Measurements from ENCODE around the gene NFKBIL1.

Gene NFKBIL1

DNA sequence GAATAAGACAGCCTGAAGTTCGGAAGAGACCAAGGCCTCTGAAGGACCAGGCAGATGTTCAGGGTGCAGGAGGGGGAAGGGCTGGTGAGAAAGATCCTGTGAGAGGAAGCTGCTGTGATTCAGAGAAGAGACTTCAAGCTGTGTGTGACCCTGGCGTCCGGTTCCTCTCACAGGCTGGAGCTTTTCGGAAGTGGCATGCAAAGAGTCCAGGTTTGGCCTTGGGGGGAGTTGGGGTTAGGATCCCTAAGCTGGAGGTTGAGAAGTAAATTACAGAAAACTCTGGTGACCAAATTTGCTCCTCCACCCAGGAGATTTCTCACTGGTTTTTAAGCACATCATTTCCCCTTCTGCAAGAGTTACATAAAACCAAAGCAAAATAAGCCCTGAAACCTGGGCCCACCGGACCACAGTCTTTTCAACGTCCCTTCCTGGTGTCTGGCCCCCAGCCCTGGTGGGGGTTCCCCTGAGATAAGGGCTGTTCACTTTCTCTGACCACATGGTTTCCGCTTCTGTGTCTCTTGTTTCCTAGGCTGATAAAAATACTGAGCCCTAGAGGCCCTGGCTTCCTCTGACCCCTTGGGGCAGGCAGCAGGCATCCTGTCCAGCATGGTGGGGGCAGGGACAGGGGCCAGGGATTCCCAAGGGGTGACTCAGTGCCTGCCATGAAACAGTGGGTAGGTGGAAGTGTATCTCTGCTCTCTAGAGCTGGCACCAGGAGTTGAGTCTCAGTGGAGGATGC, 12.7 kb downstream of the NFKBIL1 start:
- DNase-seq (ENCODE audit: low read depth in 2 of 2), result peak in 1 of 2 donors; percentile 38

DNA sequence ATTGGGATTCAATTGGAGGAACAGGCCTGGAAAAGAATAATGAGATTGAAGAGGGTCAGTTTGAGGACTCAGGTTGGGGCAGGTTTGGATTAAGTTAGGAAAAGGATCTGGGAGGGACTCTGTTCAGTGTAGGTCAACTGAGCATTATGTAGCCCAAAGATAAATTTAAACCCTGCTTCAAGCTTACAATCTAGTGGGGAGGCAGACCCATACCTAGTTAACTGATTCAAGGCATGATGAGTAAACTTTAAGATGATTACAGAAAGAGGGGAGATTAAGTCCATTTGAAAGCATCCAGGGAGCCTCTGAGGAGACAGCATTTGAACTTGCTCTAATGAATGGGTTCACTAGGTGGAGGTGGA, 13.3 kb downstream of the NFKBIL1 start:
- no peak for DNase-seq (ENCODE audit: low read depth in 2 of 2)

DNA sequence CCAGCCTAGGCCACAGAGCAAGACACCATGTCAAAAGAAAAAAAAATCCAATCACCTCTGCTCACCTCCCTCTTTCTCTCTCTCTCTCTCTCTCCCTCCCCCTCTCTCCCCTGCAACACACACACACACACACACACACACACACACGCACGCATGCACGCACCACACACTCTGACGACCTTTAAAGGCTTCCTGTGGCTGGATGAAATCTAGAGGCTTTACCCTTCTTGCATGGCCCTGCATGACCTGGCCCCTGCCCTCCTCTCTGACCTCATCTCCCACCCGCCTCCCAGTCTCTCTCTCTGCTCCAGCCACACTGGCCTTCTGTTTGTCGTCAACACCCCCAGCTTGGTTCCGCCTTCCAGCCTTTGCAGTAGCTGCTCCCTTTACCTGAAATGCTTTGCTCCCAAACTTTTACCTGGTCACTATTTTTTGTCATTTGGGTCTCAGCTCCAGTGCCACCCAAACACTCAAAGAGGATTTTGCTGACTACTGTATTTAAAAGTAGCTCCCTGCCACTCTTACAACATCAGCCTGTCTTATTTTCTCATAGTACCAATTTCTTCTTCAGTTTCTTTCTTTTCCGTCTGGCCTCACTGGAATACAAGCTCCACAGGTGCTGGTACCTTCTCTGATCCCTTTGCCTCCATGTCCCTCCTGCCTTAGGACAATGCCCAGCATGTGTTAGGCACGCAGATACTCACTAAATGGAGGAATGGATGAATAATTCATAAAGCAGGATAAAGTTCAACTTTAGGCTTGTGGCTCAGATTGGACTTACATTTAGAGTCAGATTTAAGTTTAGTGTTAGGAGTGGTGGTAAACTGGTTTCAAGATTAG, 20.3 kb downstream of the NFKBIL1 start:
- DNase-seq (ENCODE audit: low read depth in 2 of 2), result no peak

DNA sequence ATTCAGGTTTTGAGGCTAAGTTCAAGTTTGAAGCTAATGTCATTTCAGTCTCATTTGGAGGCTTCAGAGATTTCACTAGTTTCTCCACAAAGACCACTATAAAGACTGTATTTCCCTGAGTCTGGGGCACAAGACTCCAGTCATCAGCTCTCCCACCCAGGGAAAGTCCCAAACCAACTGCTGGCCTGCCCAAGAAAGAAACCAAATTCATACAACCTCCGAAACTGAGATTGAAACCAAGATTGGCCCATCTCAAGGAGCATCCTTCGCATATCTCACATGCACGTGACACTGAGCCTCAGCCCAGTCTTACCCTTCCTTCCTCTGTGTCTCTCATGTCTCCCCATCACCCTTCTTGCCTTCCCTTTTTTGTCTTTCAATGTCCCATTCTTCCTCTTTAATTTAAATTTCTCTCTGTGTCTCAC, 21.1 kb downstream of the NFKBIL1 start:
- DNase-seq (ENCODE audit: low read depth in 2 of 2), result peak in 1 of 2 donors; percentile 73

DNA sequence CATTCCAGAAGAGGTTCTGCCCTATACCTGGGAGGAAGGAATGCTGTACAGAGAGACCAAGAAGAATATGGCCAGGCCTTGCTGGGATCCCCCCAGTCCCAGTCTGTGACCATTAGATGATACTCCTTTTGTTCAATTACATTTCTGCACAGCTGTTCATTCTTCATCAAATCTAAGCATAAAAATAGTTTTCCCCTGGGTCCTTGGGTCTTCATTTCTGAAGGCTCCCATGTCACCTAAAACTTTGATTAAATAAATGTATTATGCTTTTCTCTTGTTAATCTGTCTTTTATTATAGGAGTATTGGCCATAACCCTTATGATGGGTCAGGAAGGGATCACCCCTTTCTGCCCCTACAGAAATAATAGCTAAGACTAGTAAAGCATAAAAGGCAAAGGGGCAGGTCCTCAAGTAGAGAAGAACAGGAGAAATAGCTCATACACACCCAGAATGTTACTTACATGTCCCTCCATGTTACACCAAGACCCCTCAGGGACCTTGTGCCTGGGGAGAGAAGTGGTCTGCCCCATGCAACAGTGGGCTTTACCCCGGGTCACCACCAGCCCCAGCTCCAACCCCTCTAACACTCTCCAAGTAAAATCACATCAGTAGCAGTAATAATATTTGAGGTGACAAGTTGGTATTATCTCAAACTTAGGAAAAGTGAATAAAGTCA, 22.6 kb downstream of the NFKBIL1 start:
- no peak for DNase-seq (ENCODE audit: low read depth in 2 of 2)

DNA sequence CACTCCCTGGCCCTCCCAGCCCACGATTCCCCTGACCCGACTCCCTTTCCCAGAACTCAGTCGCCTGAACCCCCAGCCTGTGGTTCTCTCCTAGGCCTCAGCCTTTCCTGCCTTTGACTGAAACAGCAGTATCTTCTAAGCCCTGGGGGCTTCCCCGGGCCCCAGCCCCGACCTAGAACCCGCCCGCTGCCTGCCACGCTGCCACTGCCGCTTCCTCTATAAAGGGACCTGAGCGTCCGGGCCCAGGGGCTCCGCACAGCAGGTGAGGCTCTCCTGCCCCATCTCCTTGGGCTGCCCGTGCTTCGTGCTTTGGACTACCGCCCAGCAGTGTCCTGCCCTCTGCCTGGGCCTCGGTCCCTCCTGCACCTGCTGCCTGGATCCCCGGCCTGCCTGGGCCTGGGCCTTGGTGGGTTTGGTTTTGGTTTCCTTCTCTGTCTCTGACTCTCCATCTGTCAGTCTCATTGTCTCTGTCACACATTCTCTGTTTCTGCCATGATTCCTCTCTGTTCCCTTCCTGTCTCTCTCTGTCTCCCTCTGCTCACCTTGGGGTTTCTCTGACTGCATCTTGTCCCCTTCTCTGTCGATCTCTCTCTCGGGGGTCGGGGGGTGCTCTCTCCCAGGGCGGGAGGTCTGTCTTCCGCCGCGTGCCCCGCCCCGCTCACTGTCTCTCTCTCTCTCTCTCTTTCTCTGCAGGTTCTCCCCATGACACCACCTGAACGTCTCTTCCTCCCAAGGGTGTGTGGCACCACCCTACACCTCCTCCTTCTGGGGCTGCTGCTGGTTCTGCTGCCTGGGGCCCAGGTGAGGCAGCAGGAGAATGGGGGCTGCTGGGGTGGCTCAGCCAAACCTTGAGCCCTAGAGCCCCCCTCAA, 24.9 kb downstream of the NFKBIL1 start, which contains the start of gene LTA:
LTA (plus strand) TSS at position 249 of the 871 bp plus-strand sequence; CDS start at position 703, 454 bp downstream.
- peak; percentile 72 to 81 for DNase-seq (ENCODE audit: low read depth in 2 of 2)

DNA sequence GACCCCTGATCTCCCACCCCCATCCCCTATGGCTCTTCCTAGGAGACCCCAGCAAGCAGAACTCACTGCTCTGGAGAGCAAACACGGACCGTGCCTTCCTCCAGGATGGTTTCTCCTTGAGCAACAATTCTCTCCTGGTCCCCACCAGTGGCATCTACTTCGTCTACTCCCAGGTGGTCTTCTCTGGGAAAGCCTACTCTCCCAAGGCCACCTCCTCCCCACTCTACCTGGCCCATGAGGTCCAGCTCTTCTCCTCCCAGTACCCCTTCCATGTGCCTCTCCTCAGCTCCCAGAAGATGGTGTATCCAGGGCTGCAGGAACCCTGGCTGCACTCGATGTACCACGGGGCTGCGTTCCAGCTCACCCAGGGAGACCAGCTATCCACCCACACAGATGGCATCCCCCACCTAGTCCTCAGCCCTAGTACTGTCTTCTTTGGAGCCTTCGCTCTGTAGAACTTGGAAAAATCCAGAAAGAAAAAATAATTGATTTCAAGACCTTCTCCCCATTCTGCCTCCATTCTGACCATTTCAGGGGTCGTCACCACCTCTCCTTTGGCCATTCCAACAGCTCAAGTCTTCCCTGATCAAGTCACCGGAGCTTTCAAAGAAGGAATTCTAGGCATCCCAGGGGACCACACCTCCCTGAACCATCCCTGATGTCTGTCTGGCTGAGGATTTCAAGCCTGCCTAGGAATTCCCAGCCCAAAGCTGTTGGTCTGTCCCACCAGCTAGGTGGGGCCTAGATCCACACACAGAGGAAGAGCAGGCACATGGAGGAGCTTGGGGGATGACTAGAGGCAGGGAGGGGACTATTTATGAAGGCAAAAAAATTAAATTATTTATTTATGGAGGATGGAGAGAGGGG, 26.1 kb downstream of the NFKBIL1 start:
- DNase-seq (ENCODE audit: low read depth in 2 of 2), result no peak

DNA sequence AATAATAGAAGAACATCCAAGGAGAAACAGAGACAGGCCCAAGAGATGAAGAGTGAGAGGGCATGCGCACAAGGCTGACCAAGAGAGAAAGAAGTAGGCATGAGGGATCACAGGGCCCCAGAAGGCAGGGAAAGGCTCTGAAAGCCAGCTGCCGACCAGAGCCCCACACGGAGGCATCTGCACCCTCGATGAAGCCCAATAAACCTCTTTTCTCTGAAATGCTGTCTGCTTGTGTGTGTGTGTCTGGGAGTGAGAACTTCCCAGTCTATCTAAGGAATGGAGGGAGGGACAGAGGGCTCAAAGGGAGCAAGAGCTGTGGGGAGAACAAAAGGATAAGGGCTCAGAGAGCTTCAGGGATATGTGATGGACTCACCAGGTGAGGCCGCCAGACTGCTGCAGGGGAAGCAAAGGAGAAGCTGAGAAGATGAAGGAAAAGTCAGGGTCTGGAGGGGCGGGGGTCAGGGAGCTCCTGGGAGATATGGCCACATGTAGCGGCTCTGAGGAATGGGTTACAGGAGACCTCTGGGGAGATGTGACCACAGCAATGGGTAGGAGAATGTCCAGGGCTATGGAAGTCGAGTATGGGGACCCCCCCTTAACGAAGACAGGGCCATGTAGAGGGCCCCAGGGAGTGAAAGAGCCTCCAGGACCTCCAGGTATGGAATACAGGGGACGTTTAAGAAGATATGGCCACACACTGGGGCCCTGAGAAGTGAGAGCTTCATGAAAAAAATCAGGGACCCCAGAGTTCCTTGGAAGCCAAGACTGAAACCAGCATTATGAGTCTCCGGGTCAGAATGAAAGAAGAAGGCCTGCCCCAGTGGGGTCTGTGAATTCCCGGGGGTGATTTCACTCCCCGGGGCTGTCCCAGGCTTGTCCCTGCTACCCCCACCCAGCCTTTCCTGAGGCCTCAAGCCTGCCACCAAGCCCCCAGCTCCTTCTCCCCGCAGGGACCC, 27.0 kb downstream of the NFKBIL1 start:
- no peak for DNase-seq (ENCODE audit: low read depth in 2 of 2)

DNA sequence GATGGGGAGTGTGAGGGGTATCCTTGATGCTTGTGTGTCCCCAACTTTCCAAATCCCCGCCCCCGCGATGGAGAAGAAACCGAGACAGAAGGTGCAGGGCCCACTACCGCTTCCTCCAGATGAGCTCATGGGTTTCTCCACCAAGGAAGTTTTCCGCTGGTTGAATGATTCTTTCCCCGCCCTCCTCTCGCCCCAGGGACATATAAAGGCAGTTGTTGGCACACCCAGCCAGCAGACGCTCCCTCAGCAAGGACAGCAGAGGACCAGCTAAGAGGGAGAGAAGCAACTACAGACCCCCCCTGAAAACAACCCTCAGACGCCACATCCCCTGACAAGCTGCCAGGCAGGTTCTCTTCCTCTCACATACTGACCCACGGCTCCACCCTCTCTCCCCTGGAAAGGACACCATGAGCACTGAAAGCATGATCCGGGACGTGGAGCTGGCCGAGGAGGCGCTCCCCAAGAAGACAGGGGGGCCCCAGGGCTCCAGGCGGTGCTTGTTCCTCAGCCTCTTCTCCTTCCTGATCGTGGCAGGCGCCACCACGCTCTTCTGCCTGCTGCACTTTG, 28.0 kb downstream of the NFKBIL1 start, which contains the start of gene TNF:
TNF (plus strand) TSS at position 231 of the 567 bp plus-strand sequence; CDS start at position 408, 177 bp downstream.
- DNase-seq (ENCODE audit: low read depth in 2 of 2), result peak; percentile 76 to 83

DNA sequence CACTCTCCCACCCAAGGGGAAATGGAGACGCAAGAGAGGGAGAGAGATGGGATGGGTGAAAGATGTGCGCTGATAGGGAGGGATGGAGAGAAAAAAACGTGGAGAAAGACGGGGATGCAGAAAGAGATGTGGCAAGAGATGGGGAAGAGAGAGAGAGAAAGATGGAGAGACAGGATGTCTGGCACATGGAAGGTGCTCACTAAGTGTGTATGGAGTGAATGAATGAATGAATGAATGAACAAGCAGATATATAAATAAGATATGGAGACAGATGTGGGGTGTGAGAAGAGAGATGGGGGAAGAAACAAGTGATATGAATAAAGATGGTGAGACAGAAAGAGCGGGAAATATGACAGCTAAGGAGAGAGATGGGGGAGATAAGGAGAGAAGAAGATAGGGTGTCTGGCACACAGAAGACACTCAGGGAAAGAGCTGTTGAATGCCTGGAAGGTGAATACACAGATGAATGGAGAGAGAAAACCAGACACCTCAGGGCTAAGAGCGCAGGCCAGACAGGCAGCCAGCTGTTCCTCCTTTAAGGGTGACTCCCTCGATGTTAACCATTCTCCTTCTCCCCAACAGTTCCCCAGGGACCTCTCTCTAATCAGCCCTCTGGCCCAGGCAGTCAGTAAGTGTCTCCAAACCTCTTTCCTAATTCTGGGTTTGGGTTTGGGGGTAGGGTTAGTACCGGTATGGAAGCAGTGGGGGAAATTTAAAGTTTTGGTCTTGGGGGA, 28.7 kb downstream of the NFKBIL1 start:
- DNase-seq (ENCODE audit: low read depth in 2 of 2), result no peak

DNA sequence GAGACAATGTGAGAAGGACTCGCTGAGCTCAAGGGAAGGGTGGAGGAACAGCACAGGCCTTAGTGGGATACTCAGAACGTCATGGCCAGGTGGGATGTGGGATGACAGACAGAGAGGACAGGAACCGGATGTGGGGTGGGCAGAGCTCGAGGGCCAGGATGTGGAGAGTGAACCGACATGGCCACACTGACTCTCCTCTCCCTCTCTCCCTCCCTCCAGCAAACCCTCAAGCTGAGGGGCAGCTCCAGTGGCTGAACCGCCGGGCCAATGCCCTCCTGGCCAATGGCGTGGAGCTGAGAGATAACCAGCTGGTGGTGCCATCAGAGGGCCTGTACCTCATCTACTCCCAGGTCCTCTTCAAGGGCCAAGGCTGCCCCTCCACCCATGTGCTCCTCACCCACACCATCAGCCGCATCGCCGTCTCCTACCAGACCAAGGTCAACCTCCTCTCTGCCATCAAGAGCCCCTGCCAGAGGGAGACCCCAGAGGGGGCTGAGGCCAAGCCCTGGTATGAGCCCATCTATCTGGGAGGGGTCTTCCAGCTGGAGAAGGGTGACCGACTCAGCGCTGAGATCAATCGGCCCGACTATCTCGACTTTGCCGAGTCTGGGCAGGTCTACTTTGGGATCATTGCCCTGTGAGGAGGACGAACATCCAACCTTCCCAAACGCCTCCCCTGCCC, 29.6 kb downstream of the NFKBIL1 start:
- DNase-seq (ENCODE audit: low read depth in 2 of 2), result no peak

DNA sequence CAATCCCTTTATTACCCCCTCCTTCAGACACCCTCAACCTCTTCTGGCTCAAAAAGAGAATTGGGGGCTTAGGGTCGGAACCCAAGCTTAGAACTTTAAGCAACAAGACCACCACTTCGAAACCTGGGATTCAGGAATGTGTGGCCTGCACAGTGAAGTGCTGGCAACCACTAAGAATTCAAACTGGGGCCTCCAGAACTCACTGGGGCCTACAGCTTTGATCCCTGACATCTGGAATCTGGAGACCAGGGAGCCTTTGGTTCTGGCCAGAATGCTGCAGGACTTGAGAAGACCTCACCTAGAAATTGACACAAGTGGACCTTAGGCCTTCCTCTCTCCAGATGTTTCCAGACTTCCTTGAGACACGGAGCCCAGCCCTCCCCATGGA, 30.2 kb downstream of the NFKBIL1 start:
- no peak for DNase-seq (ENCODE audit: low read depth in 2 of 2)

DNA sequence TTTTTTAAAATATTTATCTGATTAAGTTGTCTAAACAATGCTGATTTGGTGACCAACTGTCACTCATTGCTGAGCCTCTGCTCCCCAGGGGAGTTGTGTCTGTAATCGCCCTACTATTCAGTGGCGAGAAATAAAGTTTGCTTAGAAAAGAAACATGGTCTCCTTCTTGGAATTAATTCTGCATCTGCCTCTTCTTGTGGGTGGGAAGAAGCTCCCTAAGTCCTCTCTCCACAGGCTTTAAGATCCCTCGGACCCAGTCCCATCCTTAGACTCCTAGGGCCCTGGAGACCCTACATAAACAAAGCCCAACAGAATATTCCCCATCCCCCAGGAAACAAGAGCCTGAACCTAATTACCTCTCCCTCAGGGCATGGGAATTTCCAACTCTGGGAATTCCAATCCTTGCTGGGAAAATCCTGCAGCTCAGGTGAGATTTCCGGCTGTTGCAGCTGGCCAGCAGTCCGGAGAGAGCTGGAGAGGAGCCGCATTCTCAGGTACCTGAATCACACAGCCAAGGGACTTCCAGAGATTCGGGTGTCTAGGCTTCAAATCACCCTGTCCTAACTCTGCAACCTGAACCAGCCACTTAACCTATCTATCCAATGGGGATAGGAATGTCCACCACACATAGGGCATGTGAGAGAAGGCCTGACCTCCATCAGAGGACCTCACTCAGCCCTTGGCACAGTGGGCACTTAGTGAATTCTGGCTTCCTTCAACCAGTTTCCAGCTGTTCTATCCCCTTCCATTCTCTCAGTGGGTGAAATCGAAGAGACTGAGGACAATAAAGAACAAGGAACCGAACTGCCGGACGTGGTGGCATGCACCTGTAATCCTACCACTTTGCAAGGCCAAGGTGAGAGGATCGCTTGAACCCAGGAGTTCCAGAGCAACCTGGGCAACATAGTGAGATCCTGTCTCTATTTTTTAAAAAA, 31.0 kb downstream of the NFKBIL1 start:
- no peak for DNase-seq (ENCODE audit: low read depth in 2 of 2)

DNA sequence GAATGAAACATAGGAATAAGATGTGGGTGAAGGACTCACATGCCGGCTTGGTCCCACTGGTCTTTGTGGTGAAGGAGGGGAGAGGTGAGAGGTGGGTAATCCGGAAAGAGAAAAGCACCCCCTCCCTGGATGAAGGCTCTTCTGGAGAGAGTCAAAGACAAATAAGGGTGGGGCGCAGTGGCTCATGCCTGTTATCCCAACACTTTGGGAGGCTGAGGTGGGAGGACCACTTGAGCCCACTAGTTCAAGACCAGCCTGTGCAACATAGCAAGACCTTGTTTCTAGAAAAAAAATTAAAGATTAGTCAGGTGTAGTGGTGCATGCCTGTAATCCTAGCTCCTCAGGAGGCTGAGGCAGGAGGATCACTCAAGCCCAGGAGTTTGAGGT, 31.7 kb downstream of the NFKBIL1 start:
- DNase-seq (ENCODE audit: low read depth in 2 of 2), result no peak

DNA sequence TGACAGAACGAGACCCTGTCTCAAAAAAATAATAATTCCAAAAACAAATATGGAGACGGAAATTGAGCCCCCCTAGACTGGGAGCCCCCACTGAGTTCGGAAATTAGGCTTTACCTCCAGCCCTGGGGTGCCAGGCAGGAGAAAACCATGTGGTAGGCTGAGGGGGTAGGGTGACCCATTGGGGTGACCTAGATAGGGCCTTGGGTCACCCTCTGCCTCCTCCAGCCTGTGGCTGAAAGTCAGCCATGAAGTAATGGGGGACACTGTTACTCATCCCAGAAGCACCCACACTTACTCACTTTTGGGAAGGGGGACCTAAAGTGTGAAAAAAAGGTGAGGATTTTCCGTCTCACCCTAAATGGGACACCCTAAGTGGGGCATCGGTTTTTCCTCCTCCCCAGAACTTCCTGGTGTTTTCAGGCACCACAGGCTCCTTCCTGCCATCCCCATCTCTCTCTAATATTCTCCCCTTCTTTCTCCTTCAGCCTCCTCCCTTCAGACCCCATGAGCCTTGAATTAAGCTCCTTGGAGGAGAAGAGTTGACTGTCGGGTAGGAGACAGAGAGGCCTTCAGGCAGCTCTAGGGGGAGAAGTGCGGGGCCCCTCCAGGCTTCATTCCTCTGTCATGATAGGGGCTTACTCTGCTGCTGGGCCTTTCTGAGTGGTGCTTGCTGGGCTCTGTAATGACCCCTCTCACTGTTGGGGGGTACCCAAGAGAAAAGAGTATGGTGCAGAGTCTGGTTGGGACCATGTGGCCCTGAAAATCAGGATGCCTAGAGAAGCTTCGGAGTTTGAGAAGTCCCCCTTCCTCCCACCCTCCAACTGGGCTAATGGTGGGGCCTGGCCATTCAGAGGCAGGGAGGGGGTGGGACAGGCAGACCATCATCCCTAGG, 32.4 kb downstream of the NFKBIL1 start:
- no peak for DNase-seq (ENCODE audit: low read depth in 2 of 2)

DNA sequence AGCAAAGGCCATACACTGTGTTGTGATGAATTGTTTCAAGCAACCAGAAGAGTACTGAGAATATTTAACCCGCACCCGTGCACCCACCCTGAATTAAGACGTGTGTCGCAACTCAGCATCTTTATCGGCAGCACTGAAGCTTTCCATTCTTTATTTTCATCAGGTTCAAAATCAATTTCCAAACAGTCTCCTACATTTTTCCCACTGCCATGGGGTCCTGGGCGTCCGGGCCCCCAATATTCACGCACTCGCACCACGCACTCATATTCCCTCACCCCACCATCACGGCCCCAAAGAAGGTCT, 33.0 kb downstream of the NFKBIL1 start:
- DNase-seq (ENCODE audit: low read depth in 2 of 2), result no peak

Measured in stimulated activated CD4-positive, alpha-beta T cell treated with anti-CD3 and anti-CD28 coated beads, Interleukin-4, amount 100 ng/mL, for 48 hours (primary cell).